GM19099 (cell line): ENCODE measurements around the gene CAMK4.

Experiments used
- POLR2A ChIP-seq: IDR thresholded peaks from 3 replicates; pipeline ENCODE4 v1.6.1; 2011; ENCODE audit warnings: low read depth; ENCODE audit not compliant: insufficient read length; ENCODE audit errors: extremely low read depth

Gene CAMK4

GRCh38 chr5:111486926-111487325 is 262.7 kb downstream of the CAMK4 start:
- TF ChIP-seq POLR2A, result no peak

DNA sequence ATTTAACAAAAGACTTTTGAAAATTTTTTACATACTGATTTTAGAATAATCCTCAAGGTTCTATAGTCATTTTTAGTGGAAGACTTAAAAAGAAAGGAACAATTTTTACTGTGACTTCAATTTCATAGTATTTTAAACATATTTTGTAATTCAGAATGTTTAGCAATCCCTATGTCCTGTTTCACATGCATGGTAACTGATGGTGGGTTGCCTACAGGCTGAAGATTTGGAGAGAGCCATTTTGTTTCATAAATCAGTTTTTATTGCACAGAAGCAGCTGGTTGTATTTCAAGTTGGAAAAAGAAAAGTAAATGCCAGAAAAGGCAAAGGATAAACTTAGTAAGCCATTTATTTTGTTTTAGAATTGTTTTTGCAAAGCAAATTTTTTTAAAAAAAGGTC is 264.2 kb downstream of the CAMK4 start:
- TF ChIP-seq POLR2A, result no peak

DNA sequence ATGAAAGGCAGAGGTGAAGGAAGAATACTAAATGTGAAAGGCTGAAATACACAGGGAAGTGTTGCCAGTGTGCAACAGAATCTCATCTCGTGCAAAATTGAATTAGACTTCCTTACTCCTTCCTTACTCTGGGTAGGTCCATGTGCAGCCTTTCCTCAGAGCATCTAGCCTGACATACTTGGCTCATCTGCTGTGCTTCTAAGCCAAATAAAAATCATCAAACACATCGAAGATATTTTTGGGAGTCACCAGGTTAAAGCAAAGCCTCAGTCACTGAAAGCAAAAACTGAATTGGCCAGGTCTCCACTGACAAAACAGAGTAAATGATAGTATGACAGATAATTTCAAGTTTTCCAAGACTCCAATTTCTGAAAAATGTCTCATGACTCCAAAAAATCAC is 268.8 kb downstream of the CAMK4 start:
- no peak for TF ChIP-seq POLR2A

DNA sequence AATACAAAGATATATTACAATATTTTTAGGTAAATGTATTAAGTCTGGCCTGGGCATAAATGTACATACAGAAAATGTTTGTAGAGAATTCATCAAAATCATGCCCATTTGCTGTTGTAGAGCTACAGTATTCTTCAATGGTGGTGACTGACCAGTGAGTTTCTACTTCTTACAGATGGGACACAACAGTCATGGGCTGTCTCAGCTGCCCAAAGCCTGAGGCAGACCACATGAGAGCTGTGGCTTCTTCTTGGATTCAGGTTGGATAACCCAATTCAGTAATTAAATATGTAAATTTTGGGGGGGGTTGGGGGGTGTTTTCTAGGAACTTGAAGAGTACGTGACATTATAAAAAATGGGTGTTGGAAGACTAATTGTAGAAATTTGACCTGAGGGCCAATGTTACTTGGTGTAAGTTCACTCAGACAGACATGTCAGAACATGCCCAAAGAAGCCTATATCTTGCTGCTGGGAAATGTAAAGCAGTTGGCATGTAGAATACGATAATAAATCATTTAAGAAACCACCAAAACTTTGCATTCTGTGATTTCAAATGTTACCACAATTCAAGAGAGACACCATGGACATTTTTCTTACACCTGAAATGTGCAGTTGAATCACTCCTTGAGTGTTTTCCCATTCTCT is 270.3 kb downstream of the CAMK4 start:
- TF ChIP-seq POLR2A, result no peak

GRCh38 chr5:111495159-111495558 is 271.0 kb downstream of the CAMK4 start:
- no peak for TF ChIP-seq POLR2A

DNA sequence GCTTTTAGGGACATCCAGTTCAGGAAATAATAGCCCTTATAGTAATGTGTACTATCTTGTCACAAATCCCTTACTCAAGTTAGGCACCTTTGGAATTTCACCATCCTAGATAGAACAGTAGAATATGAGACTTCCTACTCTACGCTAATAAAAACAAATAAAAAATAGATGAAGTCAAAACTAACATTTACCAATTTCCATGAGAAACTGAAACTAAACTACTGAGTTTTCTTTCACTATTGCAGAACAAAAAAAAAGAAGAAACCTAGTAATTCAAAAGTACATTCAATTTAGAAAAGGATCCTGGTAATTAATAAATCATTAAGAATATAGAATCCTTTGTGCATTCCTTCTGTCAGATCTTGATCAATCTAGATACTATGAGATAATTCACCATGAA is 274.2 kb downstream of the CAMK4 start:
- TF ChIP-seq POLR2A, result no peak

- TF ChIP-seq POLR2A, result no peak
Measured at GRCh38 chr5:111502956-111503355, 278.8 kb downstream of the CAMK4 start.

GRCh38 chr5:111505096-111505495 is 280.9 kb downstream of the CAMK4 start:
- TF ChIP-seq POLR2A, result no peak

DNA sequence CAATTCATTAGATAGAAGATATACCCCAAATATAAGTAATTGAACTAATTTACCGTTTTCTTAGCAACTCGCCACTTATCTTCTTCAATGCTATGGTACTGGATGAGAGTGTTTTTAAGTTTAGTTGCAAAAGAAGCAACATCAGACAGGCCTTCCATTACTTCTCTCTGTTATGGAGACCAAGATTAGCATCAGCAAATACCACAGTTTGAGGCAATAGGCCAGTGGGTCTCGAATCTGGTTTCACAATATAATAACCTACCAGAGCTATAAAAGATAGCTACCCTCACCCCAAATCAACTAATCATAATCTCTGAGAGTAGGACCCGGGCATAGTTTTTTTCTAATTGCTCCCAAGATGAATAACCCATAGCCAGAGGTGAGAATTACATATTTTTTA is 283.1 kb downstream of the CAMK4 start:
- no peak for TF ChIP-seq POLR2A

- no peak for TF ChIP-seq POLR2A
Measured at GRCh38 chr5:111509119-111509518, 284.9 kb downstream of the CAMK4 start.

DNA sequence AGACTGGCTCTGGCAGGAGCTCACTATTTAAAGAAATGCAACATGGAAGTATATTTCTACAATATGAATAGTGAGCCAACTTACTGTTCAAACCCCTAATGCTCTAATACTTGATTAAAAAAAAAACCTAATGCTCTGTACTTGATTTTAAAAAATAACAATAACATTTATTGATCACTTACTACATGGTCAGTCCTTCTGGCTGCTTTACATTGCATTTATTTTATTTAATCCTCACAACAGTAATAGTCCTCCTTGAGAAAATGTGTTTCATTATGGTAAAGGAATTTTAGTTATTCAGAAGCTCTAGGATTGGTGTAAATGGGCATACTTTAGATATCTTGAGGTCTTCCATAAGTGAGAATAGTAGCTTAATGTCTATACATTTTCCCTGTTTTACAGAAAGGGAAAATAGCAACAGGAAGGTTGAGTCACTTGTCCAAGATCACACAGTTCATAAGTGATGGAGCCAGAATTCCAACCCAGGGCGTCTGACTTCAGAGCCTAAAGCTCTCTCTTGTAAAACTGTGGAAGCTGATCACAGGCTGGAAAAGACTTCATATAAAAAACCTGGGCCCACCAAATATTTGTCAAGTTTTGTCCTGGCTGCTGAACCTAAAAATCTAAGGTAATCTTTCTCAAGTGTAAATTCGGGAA is 287.1 kb downstream of the CAMK4 start:
- TF ChIP-seq POLR2A, result no peak

GRCh38 chr5:111511831-111512374 is 287.7 kb downstream of the CAMK4 start:
- TF ChIP-seq POLR2A, result no peak

GRCh38 chr5:111512375-111513130 is 288.4 kb downstream of the CAMK4 start, which contains the start of gene STARD4:
Gene STARD4, minus strand, starts transcription at chr5:111512535. Its CDS starts 5,102 bp downstream, at chr5:111507433.
- peak; percentile 99 for TF ChIP-seq POLR2A

DNA sequence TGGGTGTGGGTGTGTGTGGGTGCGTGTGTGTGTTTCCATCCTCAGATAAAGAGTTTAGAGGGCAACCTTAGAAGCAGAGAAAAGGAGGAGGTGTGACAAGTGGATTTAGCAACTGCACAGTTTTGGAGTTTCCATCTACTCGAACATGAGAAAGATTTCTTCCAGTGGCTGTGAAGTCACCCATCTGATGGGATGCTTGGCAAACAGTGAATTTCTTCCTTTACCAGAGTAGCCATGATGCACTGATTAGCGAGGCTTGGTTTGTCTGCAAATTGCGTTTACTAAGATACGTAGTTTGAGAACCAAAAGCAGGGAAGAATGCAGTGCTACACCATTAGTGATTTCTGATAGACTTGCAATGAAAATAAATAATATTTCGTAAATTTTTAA is 288.9 kb downstream of the CAMK4 start:
- TF ChIP-seq POLR2A, result no peak

DNA sequence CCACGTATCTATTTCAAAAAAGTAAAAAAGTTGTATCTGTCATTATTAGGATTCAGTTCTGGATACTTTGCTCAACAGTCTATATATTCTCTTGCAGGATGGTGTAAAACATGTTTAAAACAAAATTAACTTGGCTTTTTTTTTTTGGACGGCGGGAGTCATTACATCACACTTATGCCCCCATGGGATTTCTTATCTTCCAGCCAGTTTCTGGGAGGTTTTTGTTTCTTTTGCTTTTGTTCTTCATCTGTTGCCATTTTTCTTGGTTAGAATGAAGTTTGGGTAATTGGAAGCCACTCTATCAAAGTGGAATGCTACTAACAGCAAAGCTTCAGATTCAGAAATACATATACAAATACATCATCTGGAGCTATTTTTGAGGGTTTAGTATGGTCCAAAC is 289.9 kb downstream of the CAMK4 start:
- no peak for TF ChIP-seq POLR2A
